Raji (cell line): ENCODE data around the gene CIRBP.

Source experiments
- POLR2A ChIP-seq: IDR thresholded peaks from 2 replicates; pipeline ENCODE4 v1.6.1; 2011; ENCODE audit warnings: low read depth, low read length, control low read depth; ENCODE audit not compliant: insufficient read depth

Gene CIRBP

GRCh38 chr19:1290196-1290702 lies 21.1 kb downstream of the CIRBP start:
- no peak for TF ChIP-seq POLR2A

- TF ChIP-seq POLR2A = no peak
Measured at GRCh38 chr19:1290703-1291651, 21.8 kb downstream of the CIRBP start.

- TF ChIP-seq POLR2A = no peak
Measured at GRCh38 chr19:1291761-1292418, 22.8 kb downstream of the CIRBP start.

GRCh38 chr19:1292419-1293151 lies 23.5 kb downstream of the CIRBP start:
- no peak for TF ChIP-seq POLR2A

GRCh38 chr19:1293782-1294604 lies 24.9 kb downstream of the CIRBP start:
- TF ChIP-seq POLR2A = no peak

- TF ChIP-seq POLR2A = no peak
Measured at GRCh38 chr19:1294688-1295087, 25.6 kb downstream of the CIRBP start.

GRCh38 chr19:1295169-1296012 lies 26.3 kb downstream of the CIRBP start:
- TF ChIP-seq POLR2A = no peak

GRCh38 chr19:1296078-1296477 lies 26.9 kb downstream of the CIRBP start:
- TF ChIP-seq POLR2A = no peak

GRCh38 chr19:1296575-1297271 lies 27.6 kb downstream of the CIRBP start:
- TF ChIP-seq POLR2A = no peak

- TF ChIP-seq POLR2A = no peak
Measured at GRCh38 chr19:1298235-1298634, 29.1 kb downstream of the CIRBP start.

GRCh38 chr19:1299801-1300200 lies 30.7 kb downstream of the CIRBP start:
- no peak for TF ChIP-seq POLR2A

- TF ChIP-seq POLR2A = no peak
Measured at GRCh38 chr19:1300744-1301490, 31.8 kb downstream of the CIRBP start.
